ENCODE data around the gene FAM149A.

GRCh38 chr4:186205156-186205555 lies 100.7 kb downstream of the FAM149A start:
- TF ChIP-seq, protein P1, sequence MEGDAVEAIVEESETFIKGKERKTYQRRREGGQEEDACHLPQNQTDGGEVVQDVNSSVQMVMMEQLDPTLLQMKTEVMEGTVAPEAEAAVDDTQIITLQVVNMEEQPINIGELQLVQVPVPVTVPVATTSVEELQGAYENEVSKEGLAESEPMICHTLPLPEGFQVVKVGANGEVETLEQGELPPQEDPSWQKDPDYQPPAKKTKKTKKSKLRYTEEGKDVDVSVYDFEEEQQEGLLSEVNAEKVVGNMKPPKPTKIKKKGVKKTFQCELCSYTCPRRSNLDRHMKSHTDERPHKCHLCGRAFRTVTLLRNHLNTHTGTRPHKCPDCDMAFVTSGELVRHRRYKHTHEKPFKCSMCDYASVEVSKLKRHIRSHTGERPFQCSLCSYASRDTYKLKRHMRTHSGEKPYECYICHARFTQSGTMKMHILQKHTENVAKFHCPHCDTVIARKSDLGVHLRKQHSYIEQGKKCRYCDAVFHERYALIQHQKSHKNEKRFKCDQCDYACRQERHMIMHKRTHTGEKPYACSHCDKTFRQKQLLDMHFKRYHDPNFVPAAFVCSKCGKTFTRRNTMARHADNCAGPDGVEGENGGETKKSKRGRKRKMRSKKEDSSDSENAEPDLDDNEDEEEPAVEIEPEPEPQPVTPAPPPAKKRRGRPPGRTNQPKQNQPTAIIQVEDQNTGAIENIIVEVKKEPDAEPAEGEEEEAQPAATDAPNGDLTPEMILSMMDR (IDR thresholded peaks at IDR 0.05 in 8 of 11, conservative IDR thresholded peaks at IDR 0.05 in 3 of 11), result no peak
- TF ChIP-seq POLR2AphosphoS5 (IDR thresholded peaks at IDR 0.05), result no peak

All from spleen (tissue), 7 donors.